ENCODE measurements around the gene C4orf33. TPM values are rescaled to one million over a fixed set of nuclear protein-coding genes. Genes with fewer than 3 reads are reported as not detected.

Gene C4orf33
- total RNA-seq, 1 experiment from 2014 or later = 8.6 TPM

GRCh38 chr4:129144755-129145206, 48.8 kb downstream of the C4orf33 start:
- Histone ChIP-seq H3K9me2 (ENCODE audit: insufficient read depth) (no peaks in the 10 kb centered on the region), H3K9ac (ENCODE audit: low read length) (no peak overlapping the region), H3K4me2 (ENCODE audit: low read length) (no peak overlapping the region), H2AFZ (ENCODE audit: low read depth, low read length, poor library complexity, severe bottlenecking) (no peak overlapping the region), H4K20me1 (ENCODE audit: insufficient read depth) (no peaks in the 10 kb centered on the region), H3K79me2 (ENCODE audit: insufficient read depth, low read length) (no peaks in the 10 kb centered on the region), H3K36me3 (ENCODE audit: control insufficient read depth in 1 of 2, insufficient read depth in 2 of 2, low read length in 2 of 2) (no peaks in the 10 kb centered on the region), H3K27ac (ENCODE audit: low read depth, low read length) (no peak overlapping the region), H3K4me3 (replicated peaks in 1 of 2; ENCODE audit: low read depth in 1 of 2, low read length in 2 of 2) (no peak overlapping the region), H3K4me1 (ENCODE audit: control insufficient read depth in 1 of 2, insufficient read depth in 2 of 2, low read length in 2 of 2) (no peaks in the 10 kb centered on the region), H3K27me3 (ENCODE audit: insufficient read depth, low read length) (no peaks in the 10 kb centered on the region), H3K9me3 (ENCODE audit: control insufficient read depth in 1 of 2, insufficient read depth in 1 of 2, low read depth in 1 of 2, low read length in 2 of 2) (no peaks in the 10 kb centered on the region)
- no TSS peak for BruUV-seq (replicated peaks)
- ATAC-seq = no peak
- POLR2A ChIA-PET = no interaction called here
- RAD21 ChIA-PET (ENCODE audit: low non-redundant PET in 1 of 2, low total read pairs in 2 of 2, uncharacterized antibody in 2 of 2, unreplicated experiment in 2 of 2) = no interaction called here
- TF ChIP-seq, protein P1, sequence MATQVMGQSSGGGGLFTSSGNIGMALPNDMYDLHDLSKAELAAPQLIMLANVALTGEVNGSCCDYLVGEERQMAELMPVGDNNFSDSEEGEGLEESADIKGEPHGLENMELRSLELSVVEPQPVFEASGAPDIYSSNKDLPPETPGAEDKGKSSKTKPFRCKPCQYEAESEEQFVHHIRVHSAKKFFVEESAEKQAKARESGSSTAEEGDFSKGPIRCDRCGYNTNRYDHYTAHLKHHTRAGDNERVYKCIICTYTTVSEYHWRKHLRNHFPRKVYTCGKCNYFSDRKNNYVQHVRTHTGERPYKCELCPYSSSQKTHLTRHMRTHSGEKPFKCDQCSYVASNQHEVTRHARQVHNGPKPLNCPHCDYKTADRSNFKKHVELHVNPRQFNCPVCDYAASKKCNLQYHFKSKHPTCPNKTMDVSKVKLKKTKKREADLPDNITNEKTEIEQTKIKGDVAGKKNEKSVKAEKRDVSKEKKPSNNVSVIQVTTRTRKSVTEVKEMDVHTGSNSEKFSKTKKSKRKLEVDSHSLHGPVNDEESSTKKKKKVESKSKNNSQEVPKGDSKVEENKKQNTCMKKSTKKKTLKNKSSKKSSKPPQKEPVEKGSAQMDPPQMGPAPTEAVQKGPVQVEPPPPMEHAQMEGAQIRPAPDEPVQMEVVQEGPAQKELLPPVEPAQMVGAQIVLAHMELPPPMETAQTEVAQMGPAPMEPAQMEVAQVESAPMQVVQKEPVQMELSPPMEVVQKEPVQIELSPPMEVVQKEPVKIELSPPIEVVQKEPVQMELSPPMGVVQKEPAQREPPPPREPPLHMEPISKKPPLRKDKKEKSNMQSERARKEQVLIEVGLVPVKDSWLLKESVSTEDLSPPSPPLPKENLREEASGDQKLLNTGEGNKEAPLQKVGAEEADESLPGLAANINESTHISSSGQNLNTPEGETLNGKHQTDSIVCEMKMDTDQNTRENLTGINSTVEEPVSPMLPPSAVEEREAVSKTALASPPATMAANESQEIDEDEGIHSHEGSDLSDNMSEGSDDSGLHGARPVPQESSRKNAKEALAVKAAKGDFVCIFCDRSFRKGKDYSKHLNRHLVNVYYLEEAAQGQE (IDR thresholded peaks at IDR 0.05; ENCODE audit: low read depth) = no peak
- TF ChIP-seq ELF1 (IDR thresholded peaks at IDR 0.05; ENCODE audit: borderline replicate concordance, low read depth) (no peak), SP1 (IDR thresholded peaks at IDR 0.05; ENCODE audit: low read depth) (no peak), ZFX (IDR thresholded peaks at IDR 0.05) (no peak), SIN3A (IDR thresholded peaks at IDR 0.05; ENCODE audit: low read depth) (no peak), JUND (IDR thresholded peaks at IDR 0.05) (no peak), YY1 (IDR thresholded peaks at IDR 0.05; ENCODE audit: extremely low read depth, insufficient replicate concordance, low read depth, low read length) (no peak)
- TF ChIP-seq, protein P2, sequence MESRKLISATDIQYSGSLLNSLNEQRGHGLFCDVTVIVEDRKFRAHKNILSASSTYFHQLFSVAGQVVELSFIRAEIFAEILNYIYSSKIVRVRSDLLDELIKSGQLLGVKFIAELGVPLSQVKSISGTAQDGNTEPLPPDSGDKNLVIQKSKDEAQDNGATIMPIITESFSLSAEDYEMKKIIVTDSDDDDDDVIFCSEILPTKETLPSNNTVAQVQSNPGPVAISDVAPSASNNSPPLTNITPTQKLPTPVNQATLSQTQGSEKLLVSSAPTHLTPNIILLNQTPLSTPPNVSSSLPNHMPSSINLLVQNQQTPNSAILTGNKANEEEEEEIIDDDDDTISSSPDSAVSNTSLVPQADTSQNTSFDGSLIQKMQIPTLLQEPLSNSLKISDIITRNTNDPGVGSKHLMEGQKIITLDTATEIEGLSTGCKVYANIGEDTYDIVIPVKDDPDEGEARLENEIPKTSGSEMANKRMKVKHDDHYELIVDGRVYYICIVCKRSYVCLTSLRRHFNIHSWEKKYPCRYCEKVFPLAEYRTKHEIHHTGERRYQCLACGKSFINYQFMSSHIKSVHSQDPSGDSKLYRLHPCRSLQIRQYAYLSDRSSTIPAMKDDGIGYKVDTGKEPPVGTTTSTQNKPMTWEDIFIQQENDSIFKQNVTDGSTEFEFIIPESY (IDR thresholded peaks at IDR 0.05; ENCODE audit: extremely low read depth, insufficient replicate concordance, low read length) = no peak
- TF ChIP-seq, protein P3, sequence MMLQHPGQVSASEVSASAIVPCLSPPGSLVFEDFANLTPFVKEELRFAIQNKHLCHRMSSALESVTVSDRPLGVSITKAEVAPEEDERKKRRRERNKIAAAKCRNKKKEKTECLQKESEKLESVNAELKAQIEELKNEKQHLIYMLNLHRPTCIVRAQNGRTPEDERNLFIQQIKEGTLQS (IDR thresholded peaks at IDR 0.05) = no peak
- intact Hi-C loops (cut with micrococcal nuclease) = no loop called here
- CTCF ChIA-PET = no interaction called here
- DNase-seq (ENCODE audit: low read depth, low spot score) = no peak
